ENCODE measurements around the gene EYS.

Gene EYS

DNA sequence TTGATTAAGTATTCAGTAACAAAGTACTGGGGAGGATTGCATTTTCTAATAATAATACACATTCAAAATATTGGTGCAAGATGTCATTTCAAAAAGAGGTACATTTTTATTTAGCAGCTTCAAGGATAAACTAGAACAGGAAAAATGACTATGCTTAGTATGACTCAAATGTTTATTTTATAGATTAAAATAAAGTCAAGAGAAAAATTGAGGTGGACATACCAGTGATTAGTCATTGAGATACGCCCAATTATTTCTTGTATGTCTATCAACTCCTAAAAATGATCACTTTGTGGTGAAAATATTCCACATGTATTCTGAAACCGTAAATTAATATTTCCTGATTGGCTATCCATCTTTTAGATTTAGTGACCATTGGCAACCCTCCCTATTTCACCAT, 1974.7 kb downstream of the EYS start:
- H3K27ac ChIP-seq = no peak overlapping the region
- TF ChIP-seq, protein P1, sequence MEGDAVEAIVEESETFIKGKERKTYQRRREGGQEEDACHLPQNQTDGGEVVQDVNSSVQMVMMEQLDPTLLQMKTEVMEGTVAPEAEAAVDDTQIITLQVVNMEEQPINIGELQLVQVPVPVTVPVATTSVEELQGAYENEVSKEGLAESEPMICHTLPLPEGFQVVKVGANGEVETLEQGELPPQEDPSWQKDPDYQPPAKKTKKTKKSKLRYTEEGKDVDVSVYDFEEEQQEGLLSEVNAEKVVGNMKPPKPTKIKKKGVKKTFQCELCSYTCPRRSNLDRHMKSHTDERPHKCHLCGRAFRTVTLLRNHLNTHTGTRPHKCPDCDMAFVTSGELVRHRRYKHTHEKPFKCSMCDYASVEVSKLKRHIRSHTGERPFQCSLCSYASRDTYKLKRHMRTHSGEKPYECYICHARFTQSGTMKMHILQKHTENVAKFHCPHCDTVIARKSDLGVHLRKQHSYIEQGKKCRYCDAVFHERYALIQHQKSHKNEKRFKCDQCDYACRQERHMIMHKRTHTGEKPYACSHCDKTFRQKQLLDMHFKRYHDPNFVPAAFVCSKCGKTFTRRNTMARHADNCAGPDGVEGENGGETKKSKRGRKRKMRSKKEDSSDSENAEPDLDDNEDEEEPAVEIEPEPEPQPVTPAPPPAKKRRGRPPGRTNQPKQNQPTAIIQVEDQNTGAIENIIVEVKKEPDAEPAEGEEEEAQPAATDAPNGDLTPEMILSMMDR (IDR thresholded peaks at IDR 0.05) = no peak
- DNase-seq (ENCODE audit: low spot score) = no peak

DNA sequence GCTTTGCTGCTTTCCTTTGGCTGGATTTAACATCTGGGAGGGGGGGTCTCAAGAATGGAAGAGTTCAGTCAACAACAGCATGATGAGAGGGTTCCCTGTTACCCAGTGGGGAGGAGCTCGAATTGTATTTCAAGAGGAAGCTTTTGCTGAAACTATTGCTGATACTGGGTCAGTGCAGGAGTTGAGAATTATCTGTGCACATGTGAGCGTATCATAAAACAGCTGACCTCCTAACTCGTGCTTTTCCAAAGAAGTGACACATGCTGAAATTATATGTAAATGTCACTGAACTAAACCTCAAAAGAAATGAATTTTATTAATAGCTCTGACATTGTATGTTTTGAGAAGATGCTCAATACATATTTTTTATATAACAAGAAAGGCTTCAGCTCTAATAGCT, 1975.1 kb downstream of the EYS start:
- Histone ChIP-seq H3K27ac (no peak overlapping the region), H3K4me3 (no peak overlapping the region)
- TF ChIP-seq, protein P1 (IDR thresholded peaks at IDR 0.05) = no peak

More for the DNA sequence above, 1974.7 kb downstream of the EYS start:
- no peak overlapping the region for H3K4me3 ChIP-seq

DNA sequence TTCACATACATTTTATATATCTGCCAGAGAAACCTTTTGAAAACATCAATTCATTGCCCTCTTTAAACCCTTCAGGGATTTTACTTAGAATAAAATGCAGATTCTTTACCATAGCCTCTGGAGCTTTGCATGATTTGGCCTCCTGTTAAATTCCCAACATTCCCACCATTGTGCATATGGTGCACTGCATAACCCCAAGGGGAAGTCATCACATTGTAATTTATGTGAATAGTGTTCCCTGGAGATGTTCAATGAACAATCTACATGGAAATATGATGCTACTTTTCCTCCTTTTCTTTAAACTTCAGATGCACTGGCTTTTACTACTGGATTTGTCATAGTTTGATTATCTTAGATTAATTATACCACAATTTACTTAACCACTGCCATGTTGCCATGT, 1976.7 kb downstream of the EYS start:
- no peak overlapping the region for H3K27ac ChIP-seq
- no peak overlapping the region for H3K4me3 ChIP-seq
- TF ChIP-seq, protein P1 (IDR thresholded peaks at IDR 0.05) = no peak
- no peak for DNase-seq (ENCODE audit: low spot score)

More for the DNA sequence above, 1975.1 kb downstream of the EYS start:
- DNase-seq (ENCODE audit: low spot score) = no peak

DNA sequence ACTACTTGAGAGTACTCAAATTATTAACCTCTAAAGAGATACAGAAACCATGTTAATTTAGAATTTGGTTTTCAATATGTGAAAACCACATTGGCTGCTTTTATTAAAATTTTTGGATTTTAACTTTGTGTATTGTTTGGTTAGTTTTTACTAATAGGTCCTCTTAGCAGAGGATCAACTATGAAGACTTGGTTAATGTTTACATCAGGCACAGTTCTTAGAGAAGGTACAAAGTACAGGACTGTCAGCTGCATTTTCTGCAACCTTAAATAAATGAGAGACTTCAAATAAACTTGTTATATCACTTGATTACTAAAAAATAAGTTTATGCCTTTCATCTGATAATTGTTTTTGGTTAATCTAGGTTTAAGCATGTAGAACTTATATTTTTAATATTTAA, 1982.3 kb downstream of the EYS start:
- TF ChIP-seq, protein P1 (IDR thresholded peaks at IDR 0.05) = no peak
- no peak for DNase-seq (ENCODE audit: low spot score)

DNA sequence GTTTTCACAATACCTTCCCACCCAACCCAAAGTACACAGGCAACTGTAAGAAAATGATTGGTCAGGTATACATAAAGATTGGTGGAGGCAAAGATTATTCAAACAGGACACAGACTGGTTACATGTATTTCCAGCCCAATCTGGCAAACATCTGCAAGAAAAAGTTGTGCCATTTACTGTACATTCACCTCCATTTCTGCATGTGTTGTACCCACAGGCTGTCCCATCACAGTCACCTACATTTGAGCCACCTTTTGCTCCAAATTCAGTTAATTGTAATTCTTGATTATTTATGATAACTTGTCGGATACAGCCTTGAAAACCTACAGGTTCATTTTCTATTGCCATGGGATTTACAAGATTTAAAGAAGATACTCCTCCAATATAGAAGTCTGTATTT, 1985.8 kb downstream of the EYS start:
- TF ChIP-seq, protein P1 (IDR thresholded peaks at IDR 0.05) = no peak
- Histone ChIP-seq H3K27ac (no peak overlapping the region), H3K4me3 (no peak overlapping the region)
- DNase-seq (ENCODE audit: low spot score) = no peak

More for the DNA sequence above, 1982.3 kb downstream of the EYS start:
- H3K27ac ChIP-seq = no peak overlapping the region
- no peak overlapping the region for H3K4me3 ChIP-seq

DNA sequence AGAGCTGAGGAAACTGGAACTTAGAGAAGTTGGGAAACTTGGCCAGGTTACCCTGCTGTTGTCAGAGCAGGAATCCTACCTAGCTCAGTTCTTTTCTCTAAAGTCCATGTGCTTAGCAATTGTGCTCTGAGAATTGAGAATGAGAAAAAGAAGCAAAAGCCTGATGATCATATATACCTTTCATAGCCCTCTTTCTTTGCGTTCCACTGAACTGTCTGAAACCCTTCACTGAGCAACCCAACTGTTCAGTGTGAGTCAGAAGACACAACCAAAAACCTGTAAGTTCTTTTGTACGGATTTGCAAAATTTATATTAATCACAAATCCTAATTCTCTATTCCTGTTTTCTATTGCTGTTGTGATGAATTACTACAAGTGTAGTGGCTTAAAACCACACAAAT, 1990.9 kb downstream of the EYS start:
- no peak for DNase-seq (ENCODE audit: low spot score)
- Histone ChIP-seq H3K27ac (no peak overlapping the region), H3K4me3 (no peak overlapping the region)
- TF ChIP-seq, protein P1 (IDR thresholded peaks at IDR 0.05) = no peak

DNA sequence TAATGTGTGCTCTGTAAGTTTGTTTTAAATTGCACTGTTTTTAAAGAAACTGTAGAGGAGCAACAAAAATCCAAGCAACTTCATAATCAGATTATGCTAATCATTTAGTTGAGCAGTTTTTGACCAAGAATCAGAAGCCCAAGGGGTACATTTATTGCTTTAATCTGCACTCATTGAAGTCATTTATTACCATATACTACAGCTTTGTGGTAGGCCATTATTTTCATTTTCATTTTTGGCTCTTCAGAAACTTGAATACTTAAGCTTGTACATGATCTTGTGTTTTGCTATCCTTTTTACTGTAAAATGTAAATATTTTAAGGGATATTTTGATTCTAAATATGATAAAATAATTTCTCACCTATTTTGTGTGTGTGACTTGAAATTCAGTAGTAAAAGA, 1992.9 kb downstream of the EYS start:
- no peak for DNase-seq (ENCODE audit: low spot score)
- Histone ChIP-seq H3K4me3 (no peak overlapping the region), H3K27ac (no peak overlapping the region)
- TF ChIP-seq, protein P1 (IDR thresholded peaks at IDR 0.05) = no peak
